Neural progenitor cell (in vitro differentiated cells): Measurements from ENCODE around the gene CEP120.
"Not testable (repeated sequence)": the region's sequence is repeated elsewhere in the genome, so short reads cannot be mapped to it uniquely, and the experiment has no call there.

Source experiments
- CTCF ChIP-seq: fragments of 200-600 bp; sonication (generic); IDR thresholded peaks from 2 replicates; pipeline ENCODE4 v1.5.1; 2017; ENCODE audit warnings: antibody characterized with exemption, mild to moderate bottlenecking
- EZH2 ChIP-seq: fragments of 200-600 bp; sonication (generic); IDR thresholded peaks from 2 replicates; pipeline ENCODE4 v1.6.1; 2017; ENCODE audit warnings: antibody characterized with exemption, mild to moderate bottlenecking, moderate library complexity

- TF ChIP-seq CTCF, EZH2: not testable (repeated sequence)
Observed at GRCh38 chr5:123458994-123459393, 35.8 kb upstream of the CEP120 start.
